ENCODE results near the gene ZDHHC7. TPM values are rescaled to one million over a fixed set of nuclear protein-coding genes. Genes with fewer than 3 reads are reported as not detected.

ZDHHC7 gene
- polyA plus RNA-seq, 3 donors, result 47.0 to 62.5 (median 61.7) TPM

GRCh38 chr16:84927621-84928591 is 83.4 kb downstream of the ZDHHC7 start:
- no peak for DNase-seq

DNA sequence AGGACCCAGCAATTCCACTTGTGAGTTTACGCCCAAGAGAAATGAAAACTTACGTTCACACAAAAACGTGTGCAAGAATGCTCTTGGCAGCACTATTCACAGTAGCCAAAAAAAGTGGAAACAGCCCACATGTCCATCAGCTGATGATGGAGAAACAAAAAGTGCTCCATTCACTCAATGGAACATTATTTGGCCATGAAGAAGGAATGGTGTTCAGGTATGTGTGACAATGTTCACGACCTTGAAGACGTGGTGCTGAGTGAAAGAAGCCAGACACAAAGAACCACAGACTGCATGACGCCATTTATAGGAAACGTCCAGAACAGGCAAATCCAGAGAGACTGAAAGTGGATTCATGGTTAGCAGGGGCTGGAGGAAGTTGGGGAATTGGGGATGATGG is 84.9 kb downstream of the ZDHHC7 start:
- DNase-seq, result no peak

DNA sequence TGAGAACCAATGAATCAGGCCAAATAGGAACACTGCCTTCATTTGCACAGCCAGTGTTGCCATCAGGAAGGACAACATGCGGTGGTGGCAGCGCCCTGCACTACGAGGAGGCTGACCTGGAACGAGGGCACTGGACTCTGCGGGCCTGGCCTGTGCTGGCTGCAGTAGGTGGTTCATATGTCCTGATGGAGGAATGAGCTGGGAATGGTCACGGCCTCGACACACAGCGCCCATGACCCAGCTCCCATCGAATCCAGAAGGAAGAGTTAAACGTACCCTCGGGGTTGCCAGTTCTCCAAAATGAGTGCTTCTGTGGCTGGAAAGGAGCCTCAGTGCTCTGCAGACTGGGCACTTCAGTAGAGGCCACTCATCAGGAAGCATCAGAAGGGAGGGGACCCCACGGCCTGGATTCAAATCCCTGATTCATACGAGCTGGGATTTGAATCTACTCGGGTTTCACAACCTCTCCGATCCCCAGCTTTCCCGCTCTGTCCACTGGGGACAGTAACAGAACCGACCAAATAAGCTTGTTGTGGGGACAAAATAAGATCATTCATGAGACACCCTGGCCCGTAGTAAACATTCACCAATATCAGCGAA is 85.5 kb downstream of the ZDHHC7 start:
- DNase-seq, result no peak

DNA sequence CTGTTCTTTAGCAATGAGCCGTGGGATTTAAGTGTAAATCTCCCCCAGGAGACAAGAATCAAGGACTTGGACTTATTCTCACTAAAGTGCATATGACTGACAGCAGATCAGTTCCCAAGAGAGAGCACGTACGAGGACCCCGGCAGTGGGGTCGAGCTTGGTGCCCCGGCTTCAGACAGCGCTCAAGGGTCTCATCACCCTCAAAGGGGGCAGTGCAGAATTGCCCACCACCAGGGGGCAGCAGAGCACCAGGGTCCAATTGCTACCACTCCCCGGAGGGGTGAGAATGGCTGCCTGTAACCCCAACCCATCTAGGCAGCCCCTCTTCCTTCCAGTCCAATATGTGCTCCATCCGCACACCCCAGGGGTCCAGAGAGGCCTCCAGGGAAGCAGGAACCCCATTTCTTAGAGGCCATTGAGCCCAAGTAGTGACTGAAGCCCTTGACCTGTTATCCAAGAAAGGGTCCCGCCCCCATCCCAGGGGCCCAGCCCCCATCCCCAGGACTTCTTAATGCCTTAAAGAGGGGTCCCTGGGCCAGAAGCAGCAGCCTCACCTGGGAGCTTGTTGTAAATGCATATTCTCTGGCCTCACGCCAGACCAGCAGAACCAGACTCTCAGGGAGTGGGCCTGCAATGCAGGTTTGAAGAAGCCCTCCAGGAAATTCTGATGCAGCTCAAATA is 86.1 kb downstream of the ZDHHC7 start:
- DNase-seq, result no peak

- DNase-seq, result peak; percentile 45
Observed at GRCh38 chr16:84924331-84925091, 86.8 kb downstream of the ZDHHC7 start.

Other genes starting within 250 kb of the ZDHHC7 start
- gene CRISPLD2, start 191.6 kb downstream of the ZDHHC7 start, polyA plus RNA-seq (ENCODE audit: insufficient read length in 3 of 3), result 1 to 10 TPM; 7.0 to 7.3 (median 7.3) TPM
- 1 to 10 TPM; 4.8 to 5.2 (median 5.0) TPM for gene KIAA0513, start 16.3 kb upstream of the ZDHHC7 start, polyA plus RNA-seq (ENCODE audit: insufficient read length in 3 of 3)
- under 1 TPM; 0.22 to 0.50 (median 0.36) TPM for gene CIBAR2, start 100.9 kb upstream of the ZDHHC7 start, polyA plus RNA-seq (ENCODE audit: insufficient read length in 3 of 3)